Stimulated activated CD4-positive, alpha-beta T cell treated with anti-CD3 and anti-CD28 coated beads, Interleukin-1b, Interleukin-23, amount 100 ng/mL, for 48 hours (primary cell): ENCODE results near the gene CCDC188.

Experiments used
- DNase-seq: peaks from one replicate; pipeline ENCODE4 v3.0.0-alpha.2; 2020

Gene CCDC188

DNA sequence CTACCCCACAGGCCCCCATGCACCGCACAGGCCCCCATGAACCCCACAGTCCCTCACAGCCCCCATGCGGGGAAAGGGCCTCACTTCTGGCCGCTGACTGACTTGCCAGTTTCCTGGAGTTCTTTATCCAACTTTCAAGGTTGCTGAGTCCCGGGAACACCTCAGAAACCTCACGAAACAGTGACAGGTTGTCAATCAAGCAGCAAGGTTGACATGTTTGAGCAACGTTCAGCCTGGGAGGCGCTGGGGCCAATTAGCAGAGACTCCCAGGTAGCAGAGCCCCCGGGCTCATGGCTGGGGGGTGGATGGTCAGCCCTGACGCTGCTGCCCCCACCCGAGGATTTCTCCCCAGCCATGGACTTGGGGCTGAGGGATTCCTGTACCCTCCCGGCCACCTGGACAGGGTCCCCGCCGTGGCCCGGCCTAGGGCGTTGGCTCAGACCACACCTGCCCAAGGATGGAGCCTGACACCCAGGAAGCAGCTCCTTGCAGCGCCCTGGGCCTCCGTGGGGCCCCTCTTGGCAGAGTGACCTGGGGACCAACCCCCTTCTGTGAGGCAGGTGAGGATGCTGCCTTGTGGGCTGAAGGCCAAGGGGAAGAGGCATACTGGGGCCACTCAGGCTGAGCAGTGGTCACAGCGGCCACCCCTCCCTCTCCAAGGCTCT is 33.8 kb upstream of the CCDC188 start:
- DNase-seq: no peak

DNA sequence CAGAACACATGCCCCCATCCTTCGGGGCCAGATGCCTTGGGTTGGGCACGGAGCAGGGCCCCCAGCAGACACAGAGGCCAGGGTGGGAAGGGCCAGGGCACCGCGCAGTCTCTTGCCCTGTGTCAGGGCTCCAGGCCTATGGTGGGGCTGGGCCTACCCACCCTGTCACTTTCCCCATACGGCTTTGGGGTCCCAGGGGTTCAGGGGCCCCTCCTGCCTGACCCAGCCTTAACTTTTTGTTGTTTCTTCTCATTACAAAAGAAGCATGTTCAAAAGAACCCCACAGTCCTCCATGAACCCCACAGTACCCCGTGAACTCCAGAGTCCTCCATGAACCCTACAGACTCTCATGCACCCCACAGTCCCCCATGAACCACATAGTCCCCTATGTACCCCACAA is 33.0 kb upstream of the CCDC188 start:
- no peak for DNase-seq

DNA sequence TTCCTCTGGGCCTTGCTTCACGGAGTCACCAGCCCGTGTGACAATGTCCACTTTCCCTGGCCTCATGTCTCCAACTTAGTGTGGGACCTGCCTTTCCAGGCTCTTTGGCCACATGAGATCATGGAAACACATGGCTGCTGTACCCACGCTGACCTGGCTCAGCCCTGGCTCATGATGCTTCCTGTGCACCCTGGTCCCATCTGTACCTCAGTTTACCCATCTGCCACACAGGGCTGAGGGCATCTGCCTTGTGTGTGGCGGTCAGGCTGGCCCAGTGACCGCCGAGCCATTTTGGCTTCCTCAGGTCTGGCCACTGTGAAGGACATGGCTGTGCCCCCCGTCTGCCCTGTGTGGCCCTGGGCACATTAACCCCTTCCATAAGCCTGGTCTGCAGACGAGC is 32.2 kb upstream of the CCDC188 start:
- DNase-seq: no peak

DNA sequence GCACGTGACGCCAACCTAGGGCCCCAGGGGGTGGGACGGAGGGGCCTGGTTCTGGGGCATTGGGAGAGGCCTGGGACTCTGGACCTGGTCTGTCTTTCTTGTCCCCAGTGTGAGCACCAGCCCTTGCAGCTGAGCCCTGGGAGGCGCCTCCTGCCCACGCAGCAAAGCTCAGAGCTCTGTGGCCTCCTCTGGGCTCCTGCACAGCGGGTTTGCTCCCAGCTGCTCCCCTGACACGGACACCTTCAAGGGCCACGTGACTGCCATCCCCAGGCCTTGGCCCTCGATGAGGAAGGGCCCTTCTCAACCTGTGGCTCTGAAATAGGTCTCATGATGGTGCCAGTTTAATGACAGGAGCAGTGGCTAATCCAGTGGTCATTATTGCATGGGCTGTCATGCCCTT is 31.5 kb upstream of the CCDC188 start:
- DNase-seq: no peak

DNA sequence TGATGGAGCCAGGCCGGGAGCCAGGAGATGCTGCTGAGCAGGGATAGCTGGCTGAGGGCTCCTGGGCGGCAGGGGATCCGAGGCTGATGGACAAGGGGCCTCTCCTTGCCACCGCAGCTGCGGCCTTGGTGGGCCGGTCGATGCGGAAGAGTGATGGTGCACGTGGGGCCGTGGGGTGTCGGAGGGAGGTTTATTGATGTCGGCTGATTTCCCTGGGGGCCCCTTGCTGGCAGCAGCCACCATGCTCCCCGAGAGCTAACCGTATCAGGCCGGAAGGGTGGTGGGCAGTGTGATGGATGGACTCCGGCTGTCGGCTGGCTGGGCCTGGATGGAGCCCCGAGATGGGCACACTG is 31.0 kb upstream of the CCDC188 start:
- DNase-seq: no peak

DNA sequence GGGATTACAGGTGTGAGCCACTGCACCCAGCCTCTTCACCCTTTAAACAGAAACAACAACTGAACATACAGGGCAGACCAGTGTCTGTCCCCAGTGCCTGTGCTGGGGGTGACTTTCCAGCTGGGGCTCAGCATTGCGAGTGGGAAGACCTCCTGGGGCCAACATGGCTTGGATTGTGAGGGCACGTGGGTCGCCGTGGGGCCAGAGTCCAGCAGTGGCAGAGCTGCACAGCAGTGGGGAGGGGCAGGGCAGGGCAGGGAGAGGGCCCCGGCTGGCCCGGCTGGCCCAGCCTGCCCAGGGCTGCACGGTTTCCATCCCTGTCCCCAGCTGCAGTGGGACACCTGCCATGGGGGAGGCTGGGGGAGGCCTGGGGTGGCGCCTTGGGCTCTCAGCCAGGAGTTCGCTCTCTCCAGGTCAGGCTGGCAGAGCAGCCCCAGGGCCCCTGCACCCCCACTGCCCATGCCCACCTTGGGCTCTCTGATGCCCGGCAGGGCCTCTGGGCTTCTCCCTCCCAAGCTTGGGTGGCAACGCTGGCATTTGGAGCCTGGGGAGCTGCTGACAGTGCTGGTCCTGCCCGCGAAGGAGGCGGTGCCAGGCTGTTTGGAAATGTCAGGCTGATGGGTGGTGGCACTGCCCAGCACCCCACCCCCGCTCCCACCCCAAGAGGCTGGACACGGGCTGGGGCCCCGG is 30.5 kb upstream of the CCDC188 start:
- DNase-seq: no peak

DNA sequence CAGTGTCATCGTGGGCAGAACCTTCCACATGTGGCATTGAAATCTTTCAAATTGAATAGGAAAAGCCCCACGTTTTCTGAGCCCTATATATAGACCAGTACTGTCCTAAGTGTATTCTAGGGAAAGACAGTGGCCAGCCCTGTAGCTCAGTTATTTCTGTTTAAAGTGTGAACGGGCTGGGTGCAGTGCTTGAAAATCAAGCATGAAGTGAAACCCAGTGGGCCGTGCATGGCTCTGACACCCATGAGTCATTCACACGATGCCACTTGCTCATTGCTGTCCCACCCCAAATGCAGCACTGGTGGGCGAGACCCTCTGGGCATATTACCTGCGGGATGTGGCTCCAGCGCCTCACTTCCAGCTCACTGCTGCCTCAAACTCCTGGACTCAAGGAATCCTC is 29.8 kb upstream of the CCDC188 start:
- no peak for DNase-seq

DNA sequence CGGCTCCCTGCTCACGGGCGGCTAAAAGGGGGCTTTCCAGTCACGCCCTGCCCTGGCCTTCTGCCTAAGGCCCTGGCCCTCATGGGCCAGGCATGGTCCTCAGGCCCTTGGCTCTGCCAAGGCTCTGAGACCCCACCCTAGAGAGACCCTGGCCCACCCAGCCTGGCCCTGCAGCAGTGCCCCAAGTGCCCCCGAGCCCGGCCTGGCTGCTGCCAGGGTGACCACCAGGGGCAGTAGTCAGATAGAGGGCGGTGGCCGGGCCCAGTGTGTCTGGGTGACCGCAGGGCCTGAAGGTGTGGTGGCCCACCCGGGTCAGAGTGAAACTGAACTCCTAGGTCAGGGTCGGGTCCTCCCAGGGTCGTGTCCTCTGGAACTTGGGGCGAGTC is 29.4 kb upstream of the CCDC188 start:
- no peak for DNase-seq

DNA sequence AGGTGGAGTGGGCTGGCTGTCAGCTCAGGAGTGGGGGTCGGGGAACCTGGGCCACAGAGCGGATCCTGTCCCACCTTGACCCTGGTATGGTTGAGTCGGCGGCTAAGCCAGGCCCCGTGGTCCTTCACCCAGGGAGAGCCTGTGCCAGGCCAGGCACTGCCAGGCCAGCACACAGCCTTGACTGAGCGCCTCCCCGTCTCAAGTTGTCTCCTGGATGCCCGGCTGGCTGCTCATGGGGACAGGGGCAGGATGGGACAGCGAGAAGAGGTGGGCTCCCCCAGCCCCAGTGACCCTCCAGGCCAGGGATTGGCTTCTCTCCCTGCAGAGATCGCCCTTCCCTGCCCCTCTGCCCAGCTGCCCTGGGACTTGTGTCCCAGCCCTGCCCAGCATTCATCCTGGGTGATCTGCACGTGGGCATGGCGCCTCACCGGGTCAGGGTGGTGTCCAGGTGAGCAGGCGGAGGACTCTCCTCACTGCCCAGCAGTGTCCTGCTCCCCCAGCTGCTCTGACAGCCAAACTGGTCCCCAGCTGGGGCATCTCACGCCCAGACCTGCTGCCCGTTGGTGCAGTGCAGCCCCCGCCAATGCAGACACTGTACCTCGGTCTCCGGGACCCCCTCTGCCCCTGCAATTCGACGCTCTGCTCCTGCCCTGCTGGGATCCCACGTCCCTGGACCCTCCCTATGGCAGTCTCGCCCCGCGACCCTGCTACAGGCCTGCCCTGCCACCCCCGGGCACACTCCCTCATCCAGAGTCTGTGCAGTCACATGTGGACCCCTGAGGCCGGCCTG is 28.8 kb upstream of the CCDC188 start:
- DNase-seq: no peak

DNA sequence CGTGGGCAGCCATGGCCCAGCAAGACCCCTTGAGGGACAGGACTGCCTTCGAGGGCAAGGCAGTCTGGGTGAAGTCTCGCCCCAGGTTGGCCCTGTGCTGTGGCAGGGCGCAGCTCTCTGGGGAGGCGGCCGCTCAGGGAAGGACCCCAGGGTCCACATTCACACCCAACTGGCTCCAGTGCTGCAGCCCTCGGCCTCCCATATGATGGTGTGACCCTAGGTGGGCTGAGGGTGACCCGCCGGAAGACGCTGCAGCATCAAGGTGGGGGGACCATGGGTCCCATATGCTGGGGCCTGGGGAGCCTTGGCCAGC is 28.0 kb upstream of the CCDC188 start:
- DNase-seq: no peak

DNA sequence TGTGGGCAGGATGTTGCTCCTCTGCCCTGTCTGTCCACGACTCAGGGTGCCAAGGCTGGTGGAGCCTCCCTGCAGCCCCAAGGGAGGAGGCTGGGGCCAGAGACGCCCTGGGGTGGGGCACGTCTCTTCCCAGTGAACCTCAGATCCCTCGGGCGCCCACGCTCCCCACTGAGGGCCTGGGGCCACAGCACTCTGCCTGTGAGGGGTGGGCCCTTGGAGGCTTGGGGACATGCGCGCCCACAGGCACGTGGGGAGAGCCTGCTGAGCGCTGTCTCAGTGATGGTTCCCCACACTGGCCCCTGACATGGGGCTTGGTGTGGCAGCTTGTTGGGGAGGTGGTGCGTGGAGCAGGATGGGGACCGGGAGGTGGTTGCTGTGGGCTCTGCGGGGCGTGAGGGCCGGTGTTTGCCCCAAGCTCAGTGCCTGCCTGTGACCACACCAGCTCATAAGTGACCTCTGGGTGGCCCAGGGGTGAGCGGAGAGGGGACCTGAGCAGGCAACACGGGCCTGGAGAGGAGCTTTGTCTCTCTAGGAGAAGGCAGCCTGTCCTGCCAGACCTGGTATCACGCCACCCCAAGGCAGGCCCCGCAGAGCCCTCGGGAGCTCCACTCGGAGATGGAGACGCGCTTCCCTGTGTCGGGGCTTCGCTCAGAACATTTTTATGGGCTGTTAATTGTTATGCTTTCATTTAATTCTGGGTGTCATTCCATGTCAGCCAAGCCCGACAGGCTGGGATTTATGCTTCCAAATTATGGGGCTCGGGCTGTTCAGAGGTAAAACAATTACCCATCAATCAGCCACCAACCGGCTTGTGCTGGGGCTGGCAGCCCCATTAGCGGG is 27.4 kb upstream of the CCDC188 start:
- no peak for DNase-seq

DNA sequence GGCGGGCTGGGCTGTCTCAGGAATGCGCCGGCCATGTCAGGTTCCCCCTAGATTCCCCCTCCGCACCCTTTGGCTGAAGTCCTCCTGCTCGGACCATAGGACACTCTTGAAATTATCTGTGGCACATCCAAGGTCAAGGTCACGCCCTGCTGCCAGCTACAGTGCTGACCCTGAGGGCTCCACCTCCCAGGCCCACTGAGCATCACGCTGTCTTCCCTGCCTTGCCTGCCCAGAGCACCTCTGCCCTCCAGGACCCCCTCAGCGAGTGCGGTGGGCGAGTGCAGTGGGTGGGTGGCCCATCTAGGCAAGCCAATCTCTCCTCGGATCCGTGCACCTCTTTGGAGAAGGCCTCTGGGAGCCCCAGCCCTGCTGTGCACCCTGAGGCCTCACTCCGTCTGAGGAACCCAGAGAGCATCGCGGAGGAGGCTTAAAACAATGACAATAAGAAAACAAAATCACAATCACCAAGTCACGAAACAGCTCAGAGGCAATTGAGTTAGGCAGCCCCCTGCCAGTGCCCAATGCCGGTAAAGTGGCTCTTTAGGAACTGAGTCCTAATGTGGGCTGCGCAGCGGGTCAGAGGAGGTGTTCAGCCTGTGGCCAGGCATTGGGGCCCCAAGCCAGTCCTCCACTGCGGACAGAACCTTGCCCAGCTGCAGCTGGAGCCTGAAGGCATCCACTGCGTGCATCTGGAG is 26.5 kb upstream of the CCDC188 start:
- no peak for DNase-seq

DNA sequence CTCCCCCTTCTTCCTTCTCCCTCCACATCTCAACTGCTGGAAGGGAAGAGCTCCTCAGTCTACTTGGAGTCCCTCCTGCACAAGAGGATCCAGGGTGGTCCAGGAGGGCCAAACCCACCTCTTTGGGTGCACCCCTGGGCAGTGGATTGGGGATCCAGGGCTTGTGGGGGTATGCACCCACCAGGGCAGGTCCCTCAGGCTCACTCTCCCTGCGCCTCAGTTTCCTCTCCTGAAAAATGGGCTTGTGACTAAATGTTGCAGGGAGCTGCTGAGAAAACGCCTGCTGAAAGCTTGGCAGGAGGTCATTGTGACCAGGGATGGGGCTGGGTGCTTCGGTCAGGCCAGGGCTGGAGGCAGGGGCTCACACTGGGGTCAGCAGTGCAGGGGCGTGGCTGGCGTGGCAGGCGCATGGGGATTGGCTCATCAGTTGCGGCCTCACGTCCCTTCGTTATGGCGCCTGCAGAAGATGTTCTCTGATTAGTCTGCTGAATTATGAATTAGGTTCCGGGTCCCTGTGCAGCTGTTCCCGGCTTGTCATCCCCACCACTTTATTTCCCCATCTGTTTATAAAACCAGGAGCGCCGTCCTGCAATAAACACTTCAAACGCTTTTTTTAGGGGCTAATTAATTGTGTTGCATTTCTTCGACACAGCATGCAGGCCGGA is 25.7 kb upstream of the CCDC188 start:
- DNase-seq: no peak

DNA sequence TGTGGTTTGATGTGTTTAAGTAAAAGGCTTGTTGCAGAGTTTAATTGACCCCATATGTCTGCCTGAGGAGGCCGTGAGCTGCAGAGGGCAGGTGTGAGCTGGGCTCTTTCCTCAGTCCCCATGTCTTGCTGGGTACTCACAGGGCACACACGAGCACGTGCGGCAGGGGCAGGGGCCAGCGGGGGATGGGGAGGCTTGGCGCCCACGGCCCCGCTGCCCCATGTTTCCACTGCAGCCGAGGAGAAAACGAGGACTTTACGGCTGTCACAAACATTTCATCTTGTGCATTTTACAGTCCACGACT is 24.7 kb upstream of the CCDC188 start:
- no peak for DNase-seq

DNA sequence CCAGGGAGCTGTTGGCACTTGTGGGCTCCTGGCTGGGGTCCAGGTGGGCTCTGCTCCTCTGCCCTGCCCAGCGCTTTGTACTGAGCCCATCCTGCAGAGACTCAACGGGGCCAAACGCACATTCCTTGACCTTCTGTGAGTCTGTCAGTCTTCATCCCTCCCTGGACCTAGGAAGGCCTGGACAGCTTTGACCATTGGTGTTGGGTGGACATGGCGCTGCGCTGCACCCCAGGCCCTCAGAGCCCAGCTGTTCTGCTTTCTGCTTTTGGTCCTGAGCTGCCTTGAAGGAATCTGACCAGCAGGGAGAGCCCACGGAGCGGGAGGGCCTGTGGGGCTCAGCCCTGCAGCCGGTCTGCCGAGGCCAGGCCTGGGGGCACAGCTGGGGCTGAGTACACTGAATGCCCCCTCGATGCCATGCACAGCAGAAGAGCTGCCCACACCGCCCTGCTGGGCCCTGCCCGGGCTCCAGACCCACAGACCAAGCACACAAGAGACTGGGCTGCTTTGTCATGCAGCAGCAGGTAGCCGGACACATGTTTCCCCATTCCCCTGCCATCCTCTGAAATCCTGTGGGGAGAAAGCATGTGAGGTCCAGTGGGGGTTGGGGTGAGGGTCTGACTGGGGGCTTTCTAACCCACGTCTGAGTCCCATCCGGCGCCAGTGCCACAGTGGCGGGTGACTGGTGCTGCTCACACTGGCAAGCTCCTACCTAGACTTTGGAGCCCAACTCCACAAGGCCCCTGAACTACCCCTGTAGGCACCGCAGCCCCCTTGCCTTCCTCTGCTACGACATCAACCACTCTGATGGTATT is 24.1 kb upstream of the CCDC188 start:
- no peak for DNase-seq

DNA sequence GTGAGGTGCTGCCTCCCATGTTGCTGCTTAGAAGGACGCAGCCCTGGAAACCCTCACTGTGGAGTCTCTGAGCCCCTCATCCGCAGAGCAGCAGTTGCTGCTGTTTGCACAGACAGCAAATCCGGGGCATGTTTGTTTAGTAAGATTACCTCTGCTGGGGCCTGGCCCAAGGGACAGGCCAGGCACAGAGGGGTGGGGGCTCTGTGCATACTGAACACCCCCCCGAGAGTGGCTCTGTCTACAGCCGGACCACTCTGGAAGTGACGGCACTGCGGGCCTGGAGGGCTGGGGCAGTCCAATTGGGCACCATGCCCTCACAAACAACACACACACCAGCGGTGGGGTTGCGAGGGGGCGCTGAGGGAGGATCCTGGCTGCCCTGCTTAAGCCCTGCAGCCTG is 22.9 kb upstream of the CCDC188 start:
- DNase-seq: no peak

DNA sequence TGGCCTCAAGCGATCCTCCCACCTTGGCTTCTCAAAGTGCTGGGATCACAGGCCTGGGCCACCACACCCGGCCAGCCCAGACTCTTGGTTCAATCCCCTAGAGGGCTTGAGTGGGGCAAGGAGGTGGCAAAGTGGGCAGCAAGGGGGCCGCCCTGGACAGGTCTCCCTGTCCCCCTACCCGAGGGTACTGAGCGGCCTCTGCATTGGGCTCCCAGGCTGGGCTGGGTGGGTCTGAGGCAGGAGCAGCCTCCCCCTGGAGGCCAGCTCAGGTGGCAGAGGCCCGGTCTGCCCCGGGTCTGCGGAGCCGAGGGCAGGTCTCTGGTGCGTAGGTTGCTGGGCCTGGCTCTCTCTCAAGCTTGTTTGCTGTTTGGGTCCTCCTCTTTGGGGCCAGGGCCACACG is 22.4 kb upstream of the CCDC188 start:
- DNase-seq: no peak

DNA sequence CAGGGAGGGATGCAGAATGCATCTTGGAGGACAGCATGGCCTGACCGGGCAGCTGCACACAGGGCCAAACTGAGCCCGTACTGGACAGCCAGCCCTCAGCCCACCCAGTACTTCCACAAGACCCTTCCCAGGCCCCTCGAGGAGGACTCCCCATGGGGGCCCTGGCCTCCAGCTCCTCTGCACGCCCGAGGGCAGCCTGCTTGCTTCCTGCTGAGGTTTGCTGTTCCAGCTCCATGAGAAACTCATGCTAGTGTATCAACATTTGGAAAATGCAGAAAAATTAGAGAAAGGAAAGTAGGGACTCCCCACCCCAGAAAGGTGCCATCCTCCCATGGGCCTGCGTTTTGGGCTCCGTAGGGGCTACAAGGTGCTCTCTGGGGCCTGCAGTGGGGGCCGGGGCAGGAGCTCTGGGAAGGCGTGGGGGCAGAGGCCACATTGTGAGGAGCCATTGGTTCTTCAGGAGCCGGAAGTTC is 21.3 kb upstream of the CCDC188 start:
- no peak for DNase-seq

DNA sequence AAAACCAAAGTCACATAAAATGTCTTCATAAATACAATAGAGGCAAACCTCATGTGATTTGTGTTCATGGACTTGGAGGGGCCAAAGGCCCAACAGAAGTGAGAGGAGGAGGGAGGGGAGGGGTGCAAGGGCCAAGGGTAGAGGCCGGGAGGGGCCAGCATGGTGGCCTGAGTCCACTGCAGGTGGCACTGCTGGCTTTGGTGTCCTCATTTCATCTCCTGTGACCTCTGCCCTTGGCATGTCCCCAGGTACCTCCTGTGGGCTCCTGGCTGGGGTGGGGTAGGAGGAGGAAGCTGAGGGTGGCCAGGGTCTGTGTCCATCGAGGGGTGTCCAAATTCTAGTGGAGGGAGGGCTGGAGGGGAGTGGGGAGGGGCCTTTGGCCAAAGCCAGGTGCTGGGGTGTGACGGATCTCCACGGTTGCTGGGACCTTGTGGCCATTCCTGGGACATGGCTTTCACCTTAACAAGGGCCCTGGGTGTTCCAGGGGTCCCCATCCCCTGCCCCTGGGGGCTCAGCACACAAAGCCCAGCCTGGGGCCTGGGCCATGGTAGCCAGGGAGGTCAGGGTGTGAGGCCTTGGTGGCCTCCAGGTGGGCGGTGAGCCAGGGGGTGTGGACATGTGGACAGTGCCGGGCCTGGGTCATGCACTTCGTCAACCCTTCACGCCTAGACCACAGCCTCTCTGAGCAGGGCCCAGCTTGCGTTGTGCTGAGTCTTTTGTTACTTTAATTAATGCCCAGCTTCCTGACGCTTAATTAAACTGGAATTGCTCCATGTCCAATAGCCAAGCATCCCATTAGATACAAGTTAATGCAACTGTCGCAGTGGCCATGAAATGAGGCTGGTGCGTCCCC is 20.7 kb upstream of the CCDC188 start:
- DNase-seq: no peak

DNA sequence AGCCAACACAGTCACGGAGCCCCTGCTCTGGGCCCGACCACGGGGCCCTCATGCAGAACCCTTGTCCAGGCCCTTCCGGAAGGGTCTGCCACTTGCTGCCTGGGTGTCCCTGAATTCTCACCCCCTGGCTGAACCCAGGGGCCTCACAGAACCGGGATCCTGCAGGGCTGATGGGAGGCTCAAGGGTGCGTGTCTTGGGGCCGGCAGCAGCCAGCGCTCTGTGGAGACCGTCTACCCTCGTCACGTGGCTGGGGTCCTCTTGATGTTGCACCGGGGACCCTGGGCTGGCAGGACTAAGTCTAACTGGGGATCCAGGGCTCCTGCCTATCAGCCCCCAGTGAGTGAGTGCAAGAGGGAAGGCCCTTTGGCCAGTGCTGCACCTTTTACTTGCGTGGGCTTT is 19.3 kb upstream of the CCDC188 start:
- no peak for DNase-seq
